ENCODE data around the gene TMEM72.
A peak's percentile ranks its signal among the peaks of the same experiment; 100 is the strongest.

The TMEM72 gene

DNA sequence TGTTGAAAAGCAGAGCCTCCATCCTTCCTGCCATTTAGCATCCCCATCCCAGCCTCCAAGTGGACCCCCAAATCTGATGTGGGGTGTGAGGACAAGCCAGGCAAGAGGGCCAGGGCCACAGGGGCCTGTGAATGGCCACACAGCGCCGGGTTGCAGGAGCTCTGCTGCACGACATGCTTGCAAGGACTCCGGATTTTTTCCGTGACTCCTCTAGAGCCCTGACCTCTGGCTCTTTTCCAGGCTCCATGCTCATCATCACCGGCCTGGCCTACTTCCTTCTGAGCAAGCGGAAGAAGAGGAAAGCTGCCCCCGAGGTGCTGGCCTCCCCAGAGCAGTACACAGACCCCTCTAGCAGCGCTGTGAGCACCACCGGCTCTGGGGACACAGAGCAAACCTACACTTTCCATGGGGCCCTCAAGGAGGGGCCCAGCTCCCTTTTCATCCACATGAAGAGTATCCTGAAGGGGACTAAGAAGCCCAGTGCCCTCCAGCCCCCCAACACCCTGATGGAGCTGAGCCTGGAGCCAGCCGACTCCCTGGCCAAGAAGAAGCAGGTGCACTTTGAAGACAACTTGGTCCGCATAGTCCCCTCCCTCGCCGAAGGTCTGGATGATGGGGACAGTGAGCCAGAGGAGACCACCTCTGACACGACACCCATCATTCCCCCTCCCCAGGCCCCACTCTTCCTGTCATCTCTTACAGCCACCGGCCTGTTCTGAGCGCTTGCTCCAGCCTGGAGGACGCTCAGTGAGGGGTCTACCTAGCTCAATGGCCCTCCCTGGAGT lies 23.5 kb downstream of the TMEM72 start:
- no peak for DNase-seq (ENCODE audit: low spot score)

DNA sequence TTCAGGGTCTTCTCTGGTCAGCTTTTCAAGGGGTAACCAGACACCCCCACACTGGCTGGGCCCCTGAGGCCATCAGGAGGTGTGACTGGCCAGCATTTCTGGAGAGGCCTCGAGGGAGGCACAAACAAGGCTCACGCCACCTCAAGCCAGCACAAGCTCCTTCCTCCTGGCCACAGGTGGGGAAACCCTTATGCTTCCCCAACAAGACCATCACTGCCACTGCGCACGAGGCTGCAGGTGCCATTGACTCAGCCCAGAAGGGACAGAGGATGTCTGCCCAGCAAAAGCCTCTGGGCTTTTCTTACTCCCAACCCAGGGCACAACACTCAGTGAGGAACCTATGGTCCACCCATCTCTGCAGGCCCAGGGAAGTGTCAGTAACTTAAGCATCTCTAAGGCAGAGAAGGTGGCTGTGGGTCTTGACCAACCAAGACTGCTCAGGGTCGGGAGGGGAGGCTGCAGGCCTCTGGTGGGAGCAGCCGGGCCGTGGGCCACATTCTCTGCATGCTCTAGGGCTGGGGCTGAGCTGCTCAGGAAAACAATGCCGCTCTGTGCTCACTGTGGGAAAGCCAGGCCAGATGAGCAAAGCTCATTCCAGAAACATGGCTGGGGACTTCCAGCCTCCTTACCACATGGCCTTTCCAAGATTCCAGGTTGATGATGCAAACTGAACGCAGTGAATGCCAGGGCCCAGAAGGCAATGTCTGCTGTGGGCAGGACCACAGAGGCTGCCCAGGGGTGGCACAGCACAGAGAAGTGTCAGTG lies 24.2 kb downstream of the TMEM72 start:
- peak; percentile 93 for DNase-seq (ENCODE audit: low spot score)

DNA sequence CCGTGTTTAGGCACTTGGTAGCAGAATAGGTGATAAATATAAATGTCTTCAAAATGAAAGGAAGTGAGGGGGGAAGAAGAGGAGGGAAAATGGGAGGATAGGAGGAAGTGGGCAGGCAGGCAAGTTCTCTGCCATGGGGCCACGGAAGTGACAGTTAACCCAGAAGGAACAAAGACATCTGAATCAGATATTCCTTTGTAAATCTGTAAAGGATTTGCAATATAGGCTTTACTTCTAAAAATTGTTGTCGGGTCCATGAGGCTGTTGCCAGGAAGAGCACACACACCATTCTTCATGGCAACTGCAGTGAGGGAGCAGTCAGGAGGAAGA lies 24.8 kb downstream of the TMEM72 start:
- DNase-seq (ENCODE audit: low spot score) = no peak

DNA sequence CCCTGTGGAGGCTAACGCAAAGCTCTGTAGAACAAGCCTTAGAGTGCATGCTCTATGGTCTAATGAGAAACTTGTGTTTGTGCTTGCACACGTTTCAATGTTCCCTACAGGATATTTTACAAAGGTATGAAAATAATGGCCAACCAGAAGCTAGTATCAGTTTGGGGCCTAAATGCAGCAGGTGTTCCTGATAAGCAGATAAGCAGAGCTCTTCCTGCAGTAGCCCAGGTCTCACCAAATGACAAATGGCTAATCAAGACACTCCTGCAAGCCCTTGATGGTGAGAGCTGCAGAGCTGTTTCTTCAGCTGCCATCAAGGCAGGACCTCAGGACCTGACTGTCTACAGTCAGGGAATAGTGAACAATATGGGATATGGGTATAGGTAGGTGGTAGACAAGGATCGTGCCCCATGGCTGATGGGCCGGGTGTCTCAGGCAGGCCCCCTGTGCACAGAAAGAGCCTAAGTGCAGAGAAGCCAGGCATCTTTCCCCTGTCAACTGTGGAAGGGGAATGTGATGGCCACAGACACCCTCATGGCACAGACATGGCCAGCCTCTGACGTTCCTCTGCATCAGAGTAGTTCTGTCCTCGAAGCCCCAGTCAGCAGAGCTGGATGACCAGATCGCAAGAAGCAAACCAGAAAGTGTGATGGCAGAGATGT lies 25.3 kb downstream of the TMEM72 start:
- DNase-seq (ENCODE audit: low spot score) = no peak

DNA sequence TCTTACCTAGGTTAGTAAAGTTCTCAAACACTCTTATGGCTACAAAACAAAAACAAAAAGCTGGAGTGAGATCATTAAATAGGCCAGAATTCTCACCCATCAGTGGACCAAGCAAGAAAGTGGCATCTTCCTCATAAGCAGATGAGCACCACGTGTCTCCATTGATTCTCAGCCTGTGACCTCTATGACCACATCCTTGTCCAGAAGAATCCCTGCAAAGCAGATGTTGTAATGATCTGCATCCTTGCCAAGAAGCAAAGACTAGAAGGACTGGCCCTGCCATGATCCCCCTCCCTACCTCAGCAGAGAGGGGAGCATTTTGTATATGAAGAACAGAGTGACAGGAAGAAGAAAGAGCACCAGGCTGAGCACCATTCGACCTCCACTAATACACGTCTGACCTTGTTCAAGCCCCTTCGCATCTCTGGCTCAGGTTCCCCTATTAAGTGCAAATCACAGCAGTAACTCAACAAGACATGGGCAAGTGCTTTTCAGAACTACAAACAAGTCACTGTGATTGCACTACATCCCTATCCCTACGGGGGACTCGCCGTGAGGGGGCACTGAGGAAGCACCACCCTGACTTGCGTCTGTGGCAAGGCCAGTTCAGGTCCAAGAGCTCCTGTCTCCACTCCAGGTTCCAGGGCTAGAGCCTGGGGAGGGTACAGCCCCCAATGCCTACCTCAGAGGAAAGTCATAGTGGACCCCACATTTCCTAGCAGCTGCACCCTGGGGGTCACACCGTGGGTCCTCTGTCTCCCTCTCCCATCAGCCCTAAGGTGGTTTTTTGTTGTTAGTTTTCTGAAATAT lies 26.3 kb downstream of the TMEM72 start:
- DNase-seq (ENCODE audit: low spot score) = no peak

DNA sequence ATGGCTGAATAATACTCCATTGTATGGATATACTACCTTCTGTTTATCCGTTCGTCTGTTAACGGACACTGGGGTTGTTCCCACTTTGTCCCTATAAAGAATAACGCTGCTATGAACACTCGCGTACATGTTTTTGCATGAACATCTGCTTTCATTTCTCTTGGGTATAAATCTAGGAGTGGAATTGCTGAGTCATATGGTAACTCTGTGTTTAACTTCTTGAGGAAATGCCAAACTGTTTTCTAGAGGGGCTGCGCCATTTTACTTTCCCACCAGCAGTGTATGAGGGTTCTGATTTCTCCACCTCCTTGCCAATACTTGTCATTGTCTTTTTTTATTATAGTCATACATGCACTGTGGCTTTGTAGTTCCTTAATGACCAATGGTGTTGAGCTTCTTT lies 27.8 kb downstream of the TMEM72 start:
- no peak for DNase-seq (ENCODE audit: low spot score)

DNA sequence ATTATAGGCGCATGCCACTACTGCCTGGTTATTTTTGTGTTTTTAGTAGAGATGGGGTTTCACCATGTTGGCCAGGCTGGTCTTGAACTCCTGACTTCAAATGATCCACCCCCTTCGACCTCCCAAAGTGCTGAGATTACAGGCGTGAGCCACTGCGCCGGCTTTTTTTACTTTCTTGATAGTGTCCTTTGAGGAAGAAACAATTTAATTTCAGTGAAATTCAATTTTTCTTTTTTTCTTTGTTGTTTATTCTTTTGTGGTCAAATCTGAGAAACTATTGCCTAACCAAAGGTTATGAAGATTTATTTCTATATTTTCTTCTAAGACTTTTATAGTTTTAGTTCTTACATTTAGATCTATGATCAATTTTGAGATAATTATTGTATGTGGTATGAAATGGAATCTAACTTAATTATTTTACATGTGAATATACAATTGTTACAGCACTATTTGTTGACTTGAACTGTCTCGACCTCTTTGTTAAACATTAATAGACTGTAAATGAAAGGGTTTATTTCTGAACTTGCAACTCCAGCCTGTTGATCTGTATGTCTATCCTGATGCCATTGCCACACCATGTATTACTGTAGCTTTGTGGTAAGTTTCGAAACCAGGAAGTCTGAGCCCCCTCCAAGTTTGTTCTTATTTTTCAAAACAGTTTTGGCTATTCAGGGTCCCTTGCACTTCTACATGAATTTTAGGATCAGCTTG lies 28.7 kb downstream of the TMEM72 start:
- DNase-seq (ENCODE audit: low spot score) = no peak

DNA sequence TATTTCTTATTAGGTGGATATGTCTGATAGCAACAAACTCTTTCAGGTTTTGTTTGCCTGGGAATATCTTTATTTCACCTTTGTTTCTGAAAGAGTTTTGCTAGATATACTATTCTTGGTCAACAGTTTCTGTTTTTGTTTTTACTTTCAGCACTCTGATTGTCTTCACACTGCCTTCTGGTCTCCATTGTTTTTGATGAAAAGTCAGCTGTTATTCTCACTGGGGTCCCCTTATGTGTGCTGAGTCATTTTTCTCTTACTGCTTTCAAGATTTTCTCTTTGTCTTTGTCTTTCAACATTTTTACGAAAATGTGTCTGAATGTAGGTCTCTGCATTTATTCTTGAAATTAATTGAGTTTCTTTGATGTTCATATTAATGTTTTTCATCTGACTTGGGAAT lies 33.2 kb downstream of the TMEM72 start:
- DNase-seq (ENCODE audit: low spot score) = no peak

DNA sequence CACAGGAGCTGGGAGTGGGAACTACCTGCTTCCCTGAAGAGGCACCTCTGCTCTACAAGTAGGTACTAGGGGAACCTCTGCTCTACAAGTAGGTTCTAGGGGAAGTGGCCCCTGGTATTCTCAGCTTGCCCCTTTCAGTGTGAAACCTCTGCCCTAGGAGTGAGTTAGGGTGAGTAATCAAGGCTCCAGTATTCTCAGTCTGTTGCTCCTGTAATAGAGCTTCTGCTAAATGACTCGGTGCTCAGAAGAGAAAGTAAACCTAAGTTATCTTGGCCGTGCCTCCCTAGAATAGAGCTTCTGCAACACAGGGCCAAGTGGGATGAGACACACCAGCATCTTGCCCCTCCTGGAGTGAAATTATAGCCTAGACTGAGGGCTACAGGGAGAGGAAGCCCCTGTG lies 35.1 kb downstream of the TMEM72 start:
- no peak for DNase-seq (ENCODE audit: low spot score)

DNA sequence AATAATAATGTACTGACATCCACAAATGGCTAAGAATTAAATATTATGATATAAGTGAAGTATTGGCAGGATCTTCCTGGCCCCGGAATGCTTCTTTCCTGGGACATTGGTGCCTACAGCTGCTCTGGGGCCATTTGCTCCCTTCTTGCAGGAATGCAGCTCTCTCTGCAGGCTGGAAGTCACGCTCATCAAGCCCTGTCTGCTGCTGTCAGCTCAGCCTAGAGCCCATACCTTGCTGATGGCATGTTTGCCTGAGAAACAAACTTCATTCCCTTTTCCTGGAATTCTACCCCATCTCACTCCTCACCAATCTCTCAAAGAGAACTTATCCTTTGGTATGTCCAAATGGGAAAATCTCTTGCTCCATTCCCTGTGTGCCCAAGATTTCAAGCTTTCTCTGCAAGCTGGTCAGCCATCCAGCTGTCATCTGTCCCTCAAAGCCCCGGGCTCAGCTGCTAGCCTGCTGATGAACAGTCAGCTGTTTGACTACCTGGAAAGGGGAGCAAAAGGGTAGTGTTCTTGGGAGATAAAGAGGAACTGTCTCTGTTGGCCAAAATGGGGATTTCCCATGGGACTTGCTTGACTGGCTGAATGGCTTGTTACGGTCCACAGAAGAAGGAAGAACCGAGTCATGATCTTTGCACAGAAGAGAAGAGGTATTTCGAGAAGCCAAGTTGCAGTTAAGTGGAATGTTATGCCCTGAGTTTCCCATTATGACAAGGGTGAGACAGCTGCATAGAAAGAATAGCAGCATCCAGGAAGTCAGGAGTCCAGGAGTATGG lies 36.4 kb downstream of the TMEM72 start:
- no peak for DNase-seq (ENCODE audit: low spot score)

DNA sequence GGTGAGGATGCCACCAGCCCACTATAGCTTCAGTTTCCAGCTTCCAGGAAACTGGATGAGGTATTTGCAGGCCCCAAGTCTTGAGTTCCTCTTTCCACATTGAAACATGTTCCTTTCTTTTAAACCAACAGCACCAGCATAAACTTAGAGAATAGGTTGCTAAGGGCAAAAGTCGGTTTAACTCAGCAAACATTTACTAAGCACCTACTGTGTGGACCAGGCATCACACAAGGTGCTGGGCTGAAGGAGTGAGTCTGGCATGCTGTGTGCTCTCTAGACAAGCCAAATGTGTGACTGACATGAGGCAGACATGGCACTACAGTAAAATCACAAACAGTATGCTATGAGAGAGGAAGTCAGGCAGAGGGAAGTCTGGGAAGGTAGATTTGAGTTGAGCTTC lies 37.5 kb downstream of the TMEM72 start:
- no peak for DNase-seq (ENCODE audit: low spot score)

DNA sequence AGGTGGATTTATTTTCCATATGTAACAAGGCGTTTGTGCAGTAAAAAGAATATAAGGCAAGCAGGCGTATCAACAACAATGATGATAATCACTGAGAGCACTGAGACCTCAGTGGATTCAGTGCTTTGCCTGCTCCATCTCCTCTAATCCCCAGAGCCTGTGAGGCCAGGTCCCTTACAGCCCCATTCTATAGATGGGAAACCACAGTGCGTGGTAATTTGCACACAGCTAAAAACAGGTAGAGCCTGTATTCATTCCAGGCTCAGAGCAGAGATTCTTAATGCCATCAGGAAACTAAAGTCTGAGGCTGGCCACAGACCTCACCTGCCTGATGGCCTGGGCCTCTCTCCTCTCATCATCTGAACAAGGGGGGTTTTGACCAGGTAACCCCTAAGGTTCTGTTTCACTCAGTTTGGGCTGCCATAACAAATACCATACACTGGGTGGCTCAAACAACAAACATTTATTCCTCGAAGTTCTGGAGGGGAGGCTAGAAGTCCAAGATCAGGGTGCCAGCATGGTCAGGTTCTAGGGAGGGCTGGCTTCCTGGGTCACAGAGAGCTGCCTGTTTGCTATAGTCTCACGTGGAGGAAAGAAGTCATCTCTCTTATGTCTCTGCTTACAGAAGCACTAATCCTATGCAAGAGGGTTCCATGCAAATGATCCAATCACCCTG lies 38.1 kb downstream of the TMEM72 start:
- DNase-seq (ENCODE audit: low spot score) = no peak

DNA sequence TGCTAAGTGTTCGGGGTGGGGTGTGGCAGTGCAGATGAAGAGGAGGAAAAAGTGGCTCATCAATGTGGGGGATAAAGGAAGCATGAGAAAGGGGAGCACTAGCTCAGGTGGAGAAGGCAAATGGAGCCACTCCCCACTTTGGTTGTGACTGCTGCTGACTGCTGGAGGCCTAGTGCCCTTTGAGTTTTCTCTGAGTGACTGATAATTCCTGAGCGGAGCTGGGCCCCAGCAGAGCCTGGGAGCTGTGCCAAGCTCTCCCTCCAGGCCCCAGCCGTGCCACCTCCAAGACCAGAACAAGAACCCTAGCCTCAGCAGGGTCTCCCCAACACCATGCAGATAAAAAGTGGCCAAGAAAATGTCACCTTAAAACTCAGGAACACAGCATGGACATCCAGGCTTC lies 38.8 kb downstream of the TMEM72 start:
- DNase-seq (ENCODE audit: low spot score) = no peak

DNA sequence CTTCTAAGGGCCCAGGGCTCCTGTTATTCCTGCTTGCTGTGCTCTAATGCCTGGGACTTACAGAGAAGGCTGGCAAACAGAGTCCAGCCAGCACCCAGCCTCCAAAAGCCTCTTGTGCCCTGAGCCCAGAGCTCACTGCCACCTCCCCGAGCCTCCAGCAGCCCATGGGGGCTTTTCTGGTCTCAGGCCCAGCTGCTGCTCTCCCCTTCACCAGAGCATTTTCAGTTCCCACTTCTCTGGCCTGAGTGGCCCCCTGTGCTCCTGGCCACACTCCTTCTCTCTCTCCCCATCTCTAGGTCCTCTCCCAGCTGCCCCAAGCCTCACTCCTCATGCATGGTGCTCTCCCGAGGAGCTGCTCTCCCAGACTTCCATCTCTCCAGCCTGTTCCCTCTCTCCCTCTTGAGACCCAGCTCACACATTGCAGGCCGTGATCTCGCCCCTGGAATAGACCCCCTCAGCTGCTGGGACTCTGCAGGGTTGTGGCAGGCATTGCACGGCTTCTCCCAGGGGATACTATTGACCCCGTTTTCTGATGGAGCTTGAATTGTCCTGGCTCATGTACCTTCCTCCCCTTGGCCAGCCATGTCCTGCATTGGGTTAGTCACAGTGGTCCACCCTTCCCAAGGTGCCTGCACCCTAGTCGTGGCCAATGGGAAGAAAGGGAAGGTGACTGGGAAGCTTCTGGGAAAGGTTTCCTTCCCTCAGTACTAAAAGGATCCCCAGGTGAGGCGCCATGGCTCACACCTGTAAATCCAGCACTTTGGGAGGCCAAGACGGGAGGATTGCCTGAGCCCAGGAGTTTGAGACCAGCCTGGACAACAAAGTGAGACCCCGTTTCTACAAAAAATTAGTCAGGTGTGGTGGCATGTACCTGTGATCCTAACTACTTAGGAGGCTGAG lies 39.4 kb downstream of the TMEM72 start:
- DNase-seq (ENCODE audit: low spot score) = no peak

DNA sequence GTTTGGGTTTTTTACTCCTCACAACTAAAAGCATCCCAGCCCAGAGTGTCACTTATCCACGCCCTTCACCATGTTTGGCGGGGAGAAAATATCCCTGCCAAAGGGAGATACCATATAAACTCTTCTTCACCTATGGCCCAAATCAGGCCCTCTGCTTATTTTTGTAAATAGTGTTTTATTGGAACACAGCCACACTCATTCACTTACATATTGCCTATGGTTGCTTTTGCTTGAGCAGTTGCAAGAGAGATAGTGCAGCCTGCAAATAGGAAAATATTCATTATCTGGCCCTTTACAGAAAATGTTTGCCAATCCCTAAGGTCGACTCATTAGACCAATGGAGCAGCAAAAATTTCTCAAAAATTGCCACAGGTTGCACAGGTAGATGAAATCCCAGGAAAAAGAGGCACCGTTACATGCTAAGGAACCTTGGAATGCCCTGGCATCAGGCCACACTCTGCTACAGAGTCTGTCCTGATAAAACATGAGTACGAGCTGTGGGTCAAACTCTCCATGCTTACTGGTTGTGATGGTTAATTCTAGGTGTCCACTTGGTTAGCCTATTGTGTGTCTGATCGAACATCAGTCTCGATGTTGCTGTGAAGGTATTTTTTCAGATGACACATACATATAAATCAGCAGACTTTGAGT lies 40.6 kb downstream of the TMEM72 start:
- no peak for DNase-seq (ENCODE audit: low spot score)

DNA sequence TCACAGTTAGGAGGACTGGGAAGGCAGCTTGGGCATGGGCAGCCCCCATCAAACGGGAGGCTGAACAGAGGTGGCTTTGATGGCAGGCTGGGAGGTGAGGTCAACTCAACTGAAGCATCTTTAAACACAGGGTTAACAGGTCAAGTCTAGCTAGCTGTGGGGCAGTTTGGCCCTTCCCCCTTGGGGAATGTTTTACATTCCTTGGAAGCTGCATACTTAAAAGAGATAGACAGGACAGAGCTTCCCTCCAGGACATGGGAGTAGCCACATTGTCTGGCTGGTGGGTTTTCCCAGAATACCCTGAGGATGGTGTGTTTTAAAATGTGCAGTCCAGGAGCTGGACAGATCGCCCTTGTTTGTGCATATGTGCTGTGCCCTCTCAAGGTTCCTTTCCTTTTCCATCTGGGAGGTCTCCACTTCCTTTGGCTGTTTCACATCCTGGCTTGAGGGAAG lies 41.7 kb downstream of the TMEM72 start:
- no peak for DNase-seq (ENCODE audit: low spot score)

DNA sequence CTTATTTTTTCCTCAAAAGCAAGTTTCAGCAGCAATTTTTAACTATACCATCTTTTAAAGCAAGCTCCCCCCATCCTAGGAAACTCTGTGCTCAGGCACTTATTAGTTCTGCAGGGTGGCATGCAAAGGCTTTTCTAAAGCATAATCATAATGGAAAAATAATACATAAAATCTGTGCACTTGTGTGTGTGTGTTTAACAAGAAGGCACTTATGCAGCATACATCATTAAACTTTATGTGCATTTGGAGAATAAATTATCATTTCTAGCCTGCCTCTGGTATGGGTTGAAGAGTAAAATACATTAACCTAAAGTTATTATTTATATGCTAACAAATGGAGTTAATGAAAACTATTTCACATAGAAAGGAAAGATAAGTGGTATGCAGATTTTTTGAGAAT lies 42.9 kb downstream of the TMEM72 start:
- no peak for DNase-seq (ENCODE audit: low spot score)

DNA sequence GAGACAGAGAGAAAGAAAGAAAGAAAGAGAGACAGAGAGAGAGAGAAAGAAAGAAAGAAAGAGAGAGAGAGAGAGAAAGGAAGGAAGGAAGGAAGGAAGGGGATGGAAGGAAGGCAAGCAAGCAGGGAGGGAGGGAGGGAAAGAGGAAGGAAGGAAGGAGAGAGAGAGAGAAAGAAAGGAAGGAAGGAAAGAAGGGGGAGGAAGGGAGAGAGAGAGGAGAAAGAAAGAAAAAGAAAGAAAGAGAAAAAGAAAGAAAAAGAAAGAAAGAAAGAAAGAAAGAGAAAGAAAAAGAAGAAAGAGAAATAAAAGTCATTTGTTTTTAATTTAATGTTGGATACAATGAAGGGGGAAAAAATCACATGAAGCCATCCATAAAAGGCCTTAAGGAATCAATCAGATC lies 43.8 kb downstream of the TMEM72 start:
- DNase-seq (ENCODE audit: low spot score) = no peak
